ENCODE measurements around the gene FKBP11.
"Not testable (repeated sequence)": the region's sequence is repeated elsewhere in the genome, so short reads cannot be mapped to it uniquely, and the experiment has no call there.

DNA sequence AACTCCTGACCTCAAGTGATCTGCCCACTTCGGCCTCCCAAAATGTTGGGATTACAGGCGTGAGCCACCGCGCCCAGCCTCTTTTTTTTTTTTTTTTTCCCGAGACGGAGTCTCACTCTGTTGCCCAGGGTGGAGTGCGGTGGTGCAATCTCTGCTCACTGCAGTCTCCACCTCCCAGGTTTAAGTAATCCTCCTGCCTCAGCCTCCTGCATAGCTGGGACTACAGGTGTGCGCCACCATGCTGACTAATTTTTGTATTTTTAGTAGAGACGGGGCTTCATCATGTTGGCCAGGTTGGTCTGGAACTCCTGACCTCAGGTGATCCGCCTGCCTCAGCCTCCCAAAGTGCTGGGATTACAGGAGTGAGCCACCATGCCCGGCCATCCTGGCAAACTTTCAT, 15.6 kb downstream of the FKBP11 start:
- not testable (repeated sequence) for TF ChIP-seq POLR2A (IDR thresholded peaks at IDR 0.05; ENCODE audit: low read depth); EP300 (IDR thresholded peaks at IDR 0.05)
- TF ChIP-seq, protein P1, sequence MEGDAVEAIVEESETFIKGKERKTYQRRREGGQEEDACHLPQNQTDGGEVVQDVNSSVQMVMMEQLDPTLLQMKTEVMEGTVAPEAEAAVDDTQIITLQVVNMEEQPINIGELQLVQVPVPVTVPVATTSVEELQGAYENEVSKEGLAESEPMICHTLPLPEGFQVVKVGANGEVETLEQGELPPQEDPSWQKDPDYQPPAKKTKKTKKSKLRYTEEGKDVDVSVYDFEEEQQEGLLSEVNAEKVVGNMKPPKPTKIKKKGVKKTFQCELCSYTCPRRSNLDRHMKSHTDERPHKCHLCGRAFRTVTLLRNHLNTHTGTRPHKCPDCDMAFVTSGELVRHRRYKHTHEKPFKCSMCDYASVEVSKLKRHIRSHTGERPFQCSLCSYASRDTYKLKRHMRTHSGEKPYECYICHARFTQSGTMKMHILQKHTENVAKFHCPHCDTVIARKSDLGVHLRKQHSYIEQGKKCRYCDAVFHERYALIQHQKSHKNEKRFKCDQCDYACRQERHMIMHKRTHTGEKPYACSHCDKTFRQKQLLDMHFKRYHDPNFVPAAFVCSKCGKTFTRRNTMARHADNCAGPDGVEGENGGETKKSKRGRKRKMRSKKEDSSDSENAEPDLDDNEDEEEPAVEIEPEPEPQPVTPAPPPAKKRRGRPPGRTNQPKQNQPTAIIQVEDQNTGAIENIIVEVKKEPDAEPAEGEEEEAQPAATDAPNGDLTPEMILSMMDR (IDR thresholded peaks at IDR 0.05) = not testable (repeated sequence)
